B cell (primary cell): ENCODE measurements around the gene CDC42BPB. TPM values are rescaled to one million over a fixed set of nuclear protein-coding genes. Genes with fewer than 3 reads are reported as not detected.

Source experiments
- ATAC-seq: fragments of 200-7000 bp; cut with Tn5 transposase; one replicate; pipeline ENCODE4 v1.10.0; 2021; ENCODE audit warnings: low read depth, mild to moderate bottlenecking, moderate number of reproducible peaks, moderate library complexity
- CTCF ChIA-PET: fragments of 350-600 bp; sonication (Branson Sonifier 250); formaldehyde crosslinking; loops from one replicate; lab custom pipeline; 2021; ENCODE audit warnings: antibody characterized with exemption, inconsistent platforms; lab: Charles Lee
- POLR2A ChIA-PET: fragments of 350-600 bp; sonication (Branson Sonifier 250); formaldehyde crosslinking; loops from one replicate; lab custom pipeline; 2021; ENCODE audit warnings: antibody characterized with exemption; lab: Charles Lee
- DNase-seq: peaks from one replicate; pipeline ENCODE4 v3.0.0; 2013
- H2AFZ ChIP-seq: 2 replicates; pipeline ENCODE4 v1.6.1; 2012; ENCODE audit warnings: mild to moderate bottlenecking, low read depth, low read length; ENCODE audit not compliant: insufficient read depth, poor library complexity, severe bottlenecking
- H3K27ac ChIP-seq, 2 donors: 1 replicate in 1 of 2; 2 replicates in 1 of 2; pipeline ENCODE4 v1.5.1; 2012 to 2013; ENCODE audit warnings: low read length in 2 of 2, mild to moderate bottlenecking in 2 of 2, moderate library complexity in 1 of 2
- H3K27me3 ChIP-seq, 4 experiments: fragments of 200-600 bp in 1 of 4; sonication (generic) in 1 of 4; replicated peaks in 1 of 4; 1 replicate in 2 of 4; 2 replicates in 2 of 4; pipeline versions ENCODE4 v1.6.1 to v1.7.0; 2013 to 2016; ENCODE audit warnings: low read length in 3 of 4, mild to moderate bottlenecking in 2 of 4, mixed read lengths in 1 of 4, moderate library complexity in 1 of 4; ENCODE audit not compliant: insufficient read depth in 4 of 4, control insufficient read depth in 3 of 4; ENCODE audit errors: control extremely low read depth in 1 of 4
- H3K36me3 ChIP-seq, 2 experiments: replicated peaks in 1 of 2; 1 replicate in 1 of 2; 2 replicates in 1 of 2; pipeline versions ENCODE4 v1.6.1 to v1.7.1; 2013; ENCODE audit warnings: low read length in 1 of 2; ENCODE audit not compliant: insufficient read depth in 2 of 2, control insufficient read depth in 1 of 2; ENCODE audit errors: control extremely low read depth in 1 of 2, extremely low read depth in 1 of 2
- H3K4me1 ChIP-seq, 2 donors: fragments of 200-600 bp in 1 of 2; sonication (generic) in 1 of 2; 1 replicate in 1 of 2; 2 replicates in 1 of 2; pipeline versions ENCODE4 v1.5.1 to v1.6.1; 2013 to 2017; ENCODE audit warnings: low read length in 2 of 2; ENCODE audit not compliant: control insufficient read depth in 2 of 2, insufficient read depth in 2 of 2
- H3K4me2 ChIP-seq: replicated peaks from 2 replicates; pipeline ENCODE3; 2012; ENCODE audit warnings: mild to moderate bottlenecking, low read depth, low read length; ENCODE audit not compliant: poor library complexity, severe bottlenecking
- H3K4me3 ChIP-seq, 5 experiments: fragments of 200-600 bp in 1 of 5; sonication (generic) in 1 of 5; 1 replicate in 3 of 5; 2 replicates in 2 of 5; pipeline versions ENCODE4 v1.5.1 to v1.7.0; 2011 to 2016; ENCODE audit warnings: low read length in 4 of 5, mild to moderate bottlenecking in 4 of 5, low read depth in 2 of 5, control low read depth in 1 of 5, moderate library complexity in 1 of 5; ENCODE audit not compliant: insufficient read depth in 1 of 5; ENCODE audit errors: control extremely low read depth in 1 of 5, extremely low read depth in 1 of 5
- H3K79me2 ChIP-seq: fragments of 200-600 bp; sonication (generic); one replicate; pipeline ENCODE4 v1.6.0; 2016; ENCODE audit warnings: low read length; ENCODE audit not compliant: control insufficient read depth, insufficient read depth
- H3K9ac ChIP-seq: fragments of 200-600 bp; sonication (generic); 2 replicates; pipeline ENCODE4 v1.6.1; 2017; ENCODE audit warnings: mild to moderate bottlenecking, low read length, moderate library complexity
- H3K9me3 ChIP-seq, 3 donors: one replicate each; pipeline versions ENCODE4 v1.6.1 to v1.7.1; 2013; ENCODE audit warnings: low read length in 2 of 3; ENCODE audit not compliant: control insufficient read depth in 2 of 3, insufficient read depth in 1 of 3; ENCODE audit errors: control extremely low read depth in 1 of 3
- H4K20me1 ChIP-seq: 2 replicates; pipeline ENCODE4 v1.6.0; 2012; ENCODE audit warnings: mild to moderate bottlenecking, low read length; ENCODE audit not compliant: insufficient read depth, control insufficient read depth, poor library complexity, severe bottlenecking
- H3K27ac Mint-ChIP-seq: one replicate; pipeline ENCODE4 v1.8.0; 2021; ENCODE audit warnings: mixed read lengths
- H3K27me3 Mint-ChIP-seq: one replicate; pipeline ENCODE4 v1.8.0; 2021; ENCODE audit warnings: mixed read lengths
- H3K4me1 Mint-ChIP-seq: one replicate; pipeline ENCODE4 v1.8.0; 2021; ENCODE audit warnings: mixed read lengths
- H3K4me3 Mint-ChIP-seq: one replicate; pipeline ENCODE4 v1.8.0; 2021; ENCODE audit warnings: mixed read lengths
- H3K9me3 Mint-ChIP-seq: one replicate; pipeline ENCODE4 v1.8.0; 2022; ENCODE audit warnings: mixed read lengths; ENCODE audit not compliant: insufficient read depth
- CTCF ChIP-seq: fragments of 200-600 bp; IDR thresholded peaks from one replicate; pipeline ENCODE4 v1.8.0; 2022; ENCODE audit warnings: antibody characterized with exemption, mild to moderate bottlenecking
- EZH2 ChIP-seq: IDR thresholded peaks from 2 replicates; pipeline ENCODE4 v1.6.1; 2012; ENCODE audit warnings: borderline replicate concordance, low read depth, mild to moderate bottlenecking, moderate library complexity, low read length; ENCODE audit not compliant: insufficient read depth, poor library complexity, severe bottlenecking
- WGBS: methylation state at CpG from one replicate; pipeline ENCODE4 v1.1.5; 2013; ENCODE audit warnings: missing lambda C conversion rate; ENCODE audit not compliant: insufficient coverage; 5-methylcytosine and 5-hydroxymethylcytosine counted together
- intact Hi-C: fragments of 100-400 bp; cut with micrococcal nuclease; formaldehyde crosslinking; loops from one replicate; pipeline ENCODE4 v1.10.0; 2022
- polyA plus RNA-seq: library from polyadenylated mRNA; depleted of rRNA; stranded (reverse); fragments of >200 nt; gene quantifications from 2 replicates; pipeline ENCODE4 v1.2.3, GENCODE V29; 2012
- total RNA-seq, 2 donors: library from RNA; stranded (reverse); fragments of 120-200 nt in 1 of 2; gene quantifications; 1 replicate in 1 of 2; 2 replicates in 1 of 2; pipeline versions ENCODE4 v1.2.3 to v1.2.4, GENCODE V29; 2013 to 2022

CDC42BPB gene
- total and polyA plus RNA-seq, 2 donors (not counting 1 experiment from before 2014, with no cell fraction given): 23.9 to 52.5 TPM

- Mint-ChIP-seq H3K9me3 (no peaks in the 10 kb centered on the region), H3K4me1 (peaks cover 37% of the 10 kb centered on the region), H3K27me3 (no peaks in the 10 kb centered on the region), H3K4me3 (no peak overlapping the region), H3K27ac (no peak overlapping the region)
- WGBS: 94% methylated on average over 11 of the region's 11 CpGs
- peaks cover 34% of the 10 kb centered on the region for H4K20me1 ChIP-seq
- no peak overlapping the region for H3K4me3 ChIP-seq
- no peak overlapping the region for H3K4me2 ChIP-seq
- POLR2A ChIA-PET: no interaction called here
- ATAC-seq: no peak
- peaks cover 0 to 6% of the 10 kb centered on the region in 2 donors for H3K4me1 ChIP-seq
- H3K9me3 ChIP-seq: peaks cover 0 to 5% (median 0%) of the 10 kb centered on the region in 3 donors
- H3K79me2 ChIP-seq: peaks cover 58% of the 10 kb centered on the region
- CTCF ChIA-PET: no interaction called here
- no peaks in the 10 kb centered on the region for H3K36me3 ChIP-seq
- H2AFZ ChIP-seq: no peak overlapping the region
- no peak overlapping the region for H3K27ac ChIP-seq
- intact Hi-C loops: no loop called here
- H3K9ac ChIP-seq: no peak overlapping the region
- H3K27me3 ChIP-seq: no peaks in the 10 kb centered on the region
- no peak for TF ChIP-seq CTCF
- no peak for TF ChIP-seq EZH2
- no peak for DNase-seq
These were observed 38.1 kb downstream of the CDC42BPB start for GRCh38 chr14:103019236-103019635.

- Histone ChIP-seq H4K20me1 (peaks cover 34% of the 10 kb centered on the region), H3K9ac (no peak overlapping the region), H3K4me2 (no peak overlapping the region), H2AFZ (no peak overlapping the region), H3K27ac (no peak overlapping the region), H3K9me3 (peaks cover 0 to 2% (median 0%) of the 10 kb centered on the region in 3 donors), H3K79me2 (peaks cover 41% of the 10 kb centered on the region), H3K27me3 (no peaks in the 10 kb centered on the region), H3K4me1 (peaks cover 0 to 2% of the 10 kb centered on the region in 2 donors), H3K4me3 (no peak overlapping the region), H3K36me3 (peaks cover 0 to 2% of the 10 kb centered on the region in 2 experiments)
- no peak for DNase-seq
- ChIA-PET POLR2A (no interaction called here), CTCF (no interaction called here)
- no peak for ATAC-seq
- 100% methylated on average over 2 of the region's 6 CpGs for WGBS
- no peak overlapping the region for H3K4me3 Mint-ChIP-seq
- H3K27ac Mint-ChIP-seq: no peak overlapping the region
- intact Hi-C loops: no loop called here
- peaks cover 20% of the 10 kb centered on the region for H3K4me1 Mint-ChIP-seq
- no peaks in the 10 kb centered on the region for H3K9me3 Mint-ChIP-seq
- TF ChIP-seq CTCF (no peak), EZH2 (no peak)
- H3K27me3 Mint-ChIP-seq: no peaks in the 10 kb centered on the region
These were observed 40.8 kb downstream of the CDC42BPB start for GRCh38 chr14:103016594-103016993.
